Fibroblast of lung (primary cell): ENCODE results near the gene EHHADH.

Experiments used
- EZH2 ChIP-seq: IDR thresholded peaks from 2 replicates; pipeline ENCODE4 v1.5.1; 2012; ENCODE audit warnings: low read length, control low read depth, mild to moderate bottlenecking; ENCODE audit errors: missing control alignments
- TF ChIP-seq, protein P1 (sequence below), 2 donors: IDR thresholded peaks in 1 of 2; conservative IDR thresholded peaks in 1 of 2; 1 replicate in 1 of 2; 2 replicates in 1 of 2; pipeline ENCODE4 v1.5.1; 2011 to 2012; ENCODE audit warnings: low read length in 2 of 2, control low read depth in 1 of 2, inconsistent platforms in 1 of 2, low read depth in 1 of 2, mild to moderate bottlenecking in 1 of 2

GRCh38 chr3:185164428-185165217, 89.2 kb downstream of the EHHADH start:
- TF ChIP-seq, protein P1, sequence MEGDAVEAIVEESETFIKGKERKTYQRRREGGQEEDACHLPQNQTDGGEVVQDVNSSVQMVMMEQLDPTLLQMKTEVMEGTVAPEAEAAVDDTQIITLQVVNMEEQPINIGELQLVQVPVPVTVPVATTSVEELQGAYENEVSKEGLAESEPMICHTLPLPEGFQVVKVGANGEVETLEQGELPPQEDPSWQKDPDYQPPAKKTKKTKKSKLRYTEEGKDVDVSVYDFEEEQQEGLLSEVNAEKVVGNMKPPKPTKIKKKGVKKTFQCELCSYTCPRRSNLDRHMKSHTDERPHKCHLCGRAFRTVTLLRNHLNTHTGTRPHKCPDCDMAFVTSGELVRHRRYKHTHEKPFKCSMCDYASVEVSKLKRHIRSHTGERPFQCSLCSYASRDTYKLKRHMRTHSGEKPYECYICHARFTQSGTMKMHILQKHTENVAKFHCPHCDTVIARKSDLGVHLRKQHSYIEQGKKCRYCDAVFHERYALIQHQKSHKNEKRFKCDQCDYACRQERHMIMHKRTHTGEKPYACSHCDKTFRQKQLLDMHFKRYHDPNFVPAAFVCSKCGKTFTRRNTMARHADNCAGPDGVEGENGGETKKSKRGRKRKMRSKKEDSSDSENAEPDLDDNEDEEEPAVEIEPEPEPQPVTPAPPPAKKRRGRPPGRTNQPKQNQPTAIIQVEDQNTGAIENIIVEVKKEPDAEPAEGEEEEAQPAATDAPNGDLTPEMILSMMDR (conservative IDR thresholded peaks at IDR 0.05 in 1 of 2, IDR thresholded peaks at IDR 0.05 in 1 of 2; ENCODE audit: low read depth in 1 of 2, low read length in 2 of 2): no peak
- no peak for TF ChIP-seq EZH2
